GM18873 (cell line): ENCODE results near the gene SCML1.

ENCODE experiments used
- ATAC-seq: cut with Tn5 transposase; IDR thresholded peaks from one replicate; pipeline ENCODE4 v1.9.1; 2021; ENCODE audit warnings: mild to moderate bottlenecking, moderate library complexity, moderate number of reproducible peaks; ENCODE audit not compliant: unreplicated experiment, low FRiP score

The SCML1 gene

GRCh38 chrX:17787557-17787956 is 50.3 kb downstream of the SCML1 start:
- ATAC-seq = no peak

- no peak for ATAC-seq
Observed at GRCh38 chrX:17788439-17788838, 51.1 kb downstream of the SCML1 start.

GRCh38 chrX:17788956-17789562 is 51.8 kb downstream of the SCML1 start:
- ATAC-seq = no peak

- ATAC-seq = no peak
Observed at GRCh38 chrX:17792826-17793225, 55.5 kb downstream of the SCML1 start.

GRCh38 chrX:17798921-17799320 is 61.6 kb downstream of the SCML1 start:
- no peak for ATAC-seq

GRCh38 chrX:17801431-17801830 is 64.1 kb downstream of the SCML1 start:
- ATAC-seq = no peak

- no peak for ATAC-seq
Observed at GRCh38 chrX:17802756-17803155, 65.5 kb downstream of the SCML1 start.

GRCh38 chrX:17803449-17803848 is 66.2 kb downstream of the SCML1 start:
- ATAC-seq = no peak
